ENCODE results near the gene DYNC2H1. TPM values are rescaled to one million over a fixed set of nuclear protein-coding genes. Genes with fewer than 3 reads are reported as not detected.

DYNC2H1 gene
- total RNA-seq, 2 experiments from 2014 or later = 2.9 to 3.5 TPM

DNA sequence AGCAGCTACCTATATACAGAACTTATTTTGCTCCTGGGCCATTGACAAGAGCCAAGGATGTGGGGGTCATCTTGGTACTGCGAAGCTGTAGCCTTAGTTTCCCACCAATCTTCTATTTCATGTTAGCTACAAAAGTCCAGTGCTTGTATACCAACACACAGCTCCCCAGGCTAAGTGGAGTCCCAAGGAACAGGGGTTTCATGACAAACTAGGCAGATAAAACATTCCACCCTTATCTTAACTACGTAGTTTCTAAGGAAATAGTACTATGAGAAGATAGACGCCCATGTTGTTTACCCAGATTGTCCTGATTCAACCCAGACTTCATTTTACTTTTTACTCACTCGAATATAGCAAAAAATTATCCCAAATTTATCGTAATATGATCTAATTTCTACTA is 218.5 kb downstream of the DYNC2H1 start:
- no peak overlapping the region for H3K27ac Mint-ChIP-seq
- POLR2A ChIA-PET = no interaction called here
- ATAC-seq (ENCODE audit: low read depth) = no peak
- no peaks in the 10 kb centered on the region for H3K9me3 Mint-ChIP-seq
- no peak for DNase-seq
- H3K4me1 Mint-ChIP-seq = peaks cover 12% of the 10 kb centered on the region
- H3K36me3 Mint-ChIP-seq = no peaks in the 10 kb centered on the region
- no peaks in the 10 kb centered on the region for H3K27me3 Mint-ChIP-seq
- H3K4me3 Mint-ChIP-seq = no peak overlapping the region

DNA sequence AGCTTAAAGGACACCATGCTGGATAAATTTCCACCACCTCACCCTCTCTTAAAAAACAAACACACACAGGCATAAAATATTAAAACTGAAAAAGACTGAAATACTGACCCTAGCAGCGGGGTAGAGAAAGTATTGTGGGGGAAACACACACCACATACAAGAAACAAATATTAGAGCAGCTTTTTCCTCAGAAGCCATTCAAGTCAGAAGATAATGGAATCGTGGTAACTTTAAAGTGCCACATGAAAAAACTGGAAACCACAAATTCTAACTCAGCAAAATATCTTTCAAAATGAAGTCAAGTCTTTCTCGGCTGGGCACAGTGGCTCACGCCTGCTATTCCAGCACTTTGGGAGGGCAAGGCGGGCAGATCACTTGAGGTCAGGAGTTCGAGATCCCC is 223.2 kb downstream of the DYNC2H1 start:
- Mint-ChIP-seq H3K27ac (no peak overlapping the region), H3K27me3 (no peaks in the 10 kb centered on the region), H3K36me3 (no peaks in the 10 kb centered on the region), H3K4me1 (peaks cover 5% of the 10 kb centered on the region), H3K9me3 (no peaks in the 10 kb centered on the region), H3K4me3 (no peak overlapping the region)
- POLR2A ChIA-PET = interaction anchor here (0.7 kb wide), 1 partner anchor 10 kb away, joined by 4 read pairs; no protein-coding TSS in a partner anchor
- no peak for DNase-seq
- no peak for ATAC-seq (ENCODE audit: low read depth)

DNA sequence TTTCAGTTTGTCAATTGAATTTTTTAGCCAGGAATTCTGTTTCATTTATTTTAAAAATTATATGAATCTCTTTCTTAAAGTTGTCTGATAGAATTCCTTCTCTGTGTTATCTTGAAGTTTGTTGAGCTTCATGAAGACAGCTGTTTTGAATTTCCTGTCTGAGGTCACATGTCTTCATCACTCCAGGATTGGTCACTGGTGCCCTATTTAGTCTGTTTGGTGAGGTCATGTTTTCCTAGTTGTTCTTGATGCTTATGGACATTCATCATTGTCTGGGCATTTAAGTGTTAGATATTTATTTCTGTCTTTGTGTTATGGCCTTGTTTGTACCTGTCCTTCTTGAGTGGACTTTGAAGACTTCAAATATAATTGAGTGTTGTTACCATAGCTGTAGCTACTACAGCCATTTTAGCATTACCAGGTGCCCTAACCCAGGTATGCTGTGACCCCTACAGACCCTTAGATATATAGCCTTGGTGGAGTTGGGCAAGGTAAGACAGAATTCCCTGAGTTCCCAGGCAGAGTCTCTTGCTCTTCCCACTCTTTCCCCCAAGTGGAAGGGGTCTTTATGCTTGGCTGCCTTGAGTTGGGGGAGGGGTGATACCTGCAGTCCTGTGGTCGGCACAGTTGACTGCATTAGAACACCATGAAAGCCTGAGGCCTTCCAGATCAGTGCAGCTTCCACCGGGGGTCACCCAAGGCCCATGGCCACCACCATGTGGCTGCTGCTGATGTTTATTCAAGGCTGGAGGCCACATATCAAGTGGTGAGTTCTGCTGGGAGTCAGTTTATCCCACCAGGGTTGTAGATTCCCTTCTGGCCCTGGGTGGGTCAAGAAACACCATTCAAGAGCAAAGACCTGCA is 229.6 kb downstream of the DYNC2H1 start:
- DNase-seq = no peak
- H3K36me3 Mint-ChIP-seq = no peaks in the 10 kb centered on the region
- H3K27me3 Mint-ChIP-seq = no peaks in the 10 kb centered on the region
- POLR2A ChIA-PET = no interaction called here
- ATAC-seq (ENCODE audit: low read depth) = no peak
- H3K9me3 Mint-ChIP-seq = no peaks in the 10 kb centered on the region
- H3K4me3 Mint-ChIP-seq = no peak overlapping the region
- H3K4me1 Mint-ChIP-seq = no peaks in the 10 kb centered on the region
- H3K27ac Mint-ChIP-seq = no peak overlapping the region

DNA sequence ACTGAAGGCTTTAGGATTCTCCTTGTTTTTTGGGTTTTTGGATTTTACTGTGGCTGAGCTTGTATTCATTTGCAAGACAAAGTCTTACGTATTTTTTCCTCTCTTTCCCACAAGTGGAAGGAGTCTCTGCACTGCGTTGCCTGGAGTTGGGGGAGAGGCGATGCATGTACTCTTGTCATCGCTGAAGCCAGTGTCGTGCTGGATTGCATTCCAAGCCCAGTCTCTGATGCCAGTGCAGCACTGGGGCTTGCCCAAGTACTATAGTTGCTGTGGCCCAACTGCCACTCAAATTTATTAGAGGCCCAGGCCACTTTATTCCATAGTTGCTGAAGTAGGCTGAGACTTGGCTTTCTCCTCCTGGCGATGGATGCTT is 230.2 kb downstream of the DYNC2H1 start:
- POLR2A ChIA-PET = no interaction called here
- H3K36me3 Mint-ChIP-seq = no peaks in the 10 kb centered on the region
- DNase-seq (no peak), ATAC-seq (ENCODE audit: low read depth) (no peak)
- no peaks in the 10 kb centered on the region for H3K4me1 Mint-ChIP-seq
- H3K9me3 Mint-ChIP-seq = no peaks in the 10 kb centered on the region
- H3K4me3 Mint-ChIP-seq = no peak overlapping the region
- H3K27me3 Mint-ChIP-seq = no peaks in the 10 kb centered on the region
- no peak overlapping the region for H3K27ac Mint-ChIP-seq

DNA sequence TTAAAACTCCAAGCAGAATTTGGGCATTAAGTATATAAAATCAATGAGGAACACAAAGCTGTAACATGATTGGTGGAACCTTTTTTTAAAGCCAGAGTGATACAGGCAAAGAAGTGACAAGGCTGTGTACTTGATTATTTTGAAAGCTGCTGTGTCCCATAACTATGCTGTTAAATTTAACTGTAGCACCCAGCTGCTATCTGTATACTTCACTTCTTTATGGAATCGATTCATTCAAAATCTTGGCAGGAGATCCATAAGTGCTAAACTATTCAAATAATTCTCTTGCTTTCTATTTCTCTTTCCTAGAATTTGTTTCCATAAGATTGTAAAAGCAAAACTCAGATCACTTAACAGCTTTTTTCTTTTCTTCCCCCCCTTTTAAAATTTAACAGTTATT is 231.7 kb downstream of the DYNC2H1 start:
- H3K27ac Mint-ChIP-seq = no peak overlapping the region
- ATAC-seq (ENCODE audit: low read depth) (no peak), DNase-seq (no peak)
- H3K4me3 Mint-ChIP-seq = no peak overlapping the region
- no peaks in the 10 kb centered on the region for H3K4me1 Mint-ChIP-seq
- no peaks in the 10 kb centered on the region for H3K27me3 Mint-ChIP-seq
- no peaks in the 10 kb centered on the region for H3K36me3 Mint-ChIP-seq
- no peaks in the 10 kb centered on the region for H3K9me3 Mint-ChIP-seq
- POLR2A ChIA-PET = no interaction called here

DNA sequence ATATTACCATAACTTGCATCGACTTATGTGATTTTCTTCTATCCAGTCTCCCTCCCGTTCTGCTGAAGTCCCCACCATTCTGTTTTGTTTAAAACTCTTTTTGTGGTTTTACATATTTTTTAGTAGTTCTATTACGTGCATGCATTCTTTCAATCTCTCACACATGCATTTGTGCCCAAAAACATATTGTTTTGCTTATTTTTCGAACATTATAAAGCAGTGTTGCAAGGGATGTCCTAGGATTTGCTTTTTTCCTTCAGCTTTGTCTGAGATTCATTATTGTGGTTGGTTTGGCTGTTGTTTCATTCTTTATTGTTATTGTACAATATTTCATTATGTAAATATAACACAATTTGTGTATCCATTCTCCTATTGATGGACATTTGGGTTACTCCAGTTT is 235.7 kb downstream of the DYNC2H1 start:
- H3K4me3 Mint-ChIP-seq = no peak overlapping the region
- no peak overlapping the region for H3K27ac Mint-ChIP-seq
- DNase-seq = no peak
- POLR2A ChIA-PET = no interaction called here
- H3K4me1 Mint-ChIP-seq = no peaks in the 10 kb centered on the region
- H3K36me3 Mint-ChIP-seq = no peaks in the 10 kb centered on the region
- H3K27me3 Mint-ChIP-seq = peaks cover 2% of the 10 kb centered on the region
- no peaks in the 10 kb centered on the region for H3K9me3 Mint-ChIP-seq
- ATAC-seq (ENCODE audit: low read depth) = no peak

DNA sequence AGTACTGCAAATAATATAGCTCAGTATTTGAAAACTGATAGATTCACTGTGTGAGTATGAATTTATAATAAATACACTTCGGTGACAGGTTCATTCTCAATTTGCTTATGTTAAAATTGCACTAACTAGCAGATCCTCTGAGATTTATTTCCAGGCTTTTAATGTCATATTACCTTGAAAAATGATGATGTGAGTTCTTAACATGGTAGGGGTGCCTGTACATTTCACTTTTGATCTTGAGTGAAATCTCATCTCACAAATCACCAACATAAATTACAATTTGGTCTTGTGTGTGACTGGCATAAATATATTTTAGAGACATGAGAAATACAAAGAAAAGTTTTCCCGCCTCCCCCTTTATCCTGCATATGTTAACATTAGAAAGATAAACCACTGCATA is 240.4 kb downstream of the DYNC2H1 start:
- DNase-seq (no peak), ATAC-seq (ENCODE audit: low read depth) (no peak)
- peaks cover 2% of the 10 kb centered on the region for H3K27me3 Mint-ChIP-seq
- no peaks in the 10 kb centered on the region for H3K36me3 Mint-ChIP-seq
- no peak overlapping the region for H3K4me3 Mint-ChIP-seq
- H3K27ac Mint-ChIP-seq = no peak overlapping the region
- POLR2A ChIA-PET = no interaction called here
- H3K9me3 Mint-ChIP-seq = no peaks in the 10 kb centered on the region
- no peaks in the 10 kb centered on the region for H3K4me1 Mint-ChIP-seq

DNA sequence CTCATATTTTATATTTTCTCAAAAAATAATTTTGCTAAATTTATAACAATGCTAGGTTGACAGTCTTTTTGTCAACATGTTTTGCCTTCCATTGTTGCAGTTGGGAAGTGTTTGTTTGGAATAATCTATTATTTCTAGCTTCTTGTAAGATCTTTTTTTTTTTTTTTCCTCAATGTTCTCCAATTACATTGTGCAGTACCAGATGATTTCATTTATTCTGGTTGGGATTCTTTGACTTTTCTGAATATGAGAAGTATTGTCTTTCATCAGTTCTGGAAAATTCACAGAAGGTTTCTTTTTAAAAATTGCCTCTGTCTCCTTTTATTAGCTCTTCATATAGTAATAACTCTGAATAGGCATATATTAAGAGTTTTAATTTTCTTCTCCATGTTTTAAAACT is 245.4 kb downstream of the DYNC2H1 start:
- H3K27ac Mint-ChIP-seq = no peak overlapping the region
- H3K27me3 Mint-ChIP-seq = no peaks in the 10 kb centered on the region
- no peak for DNase-seq
- H3K4me3 Mint-ChIP-seq = no peak overlapping the region
- no peaks in the 10 kb centered on the region for H3K36me3 Mint-ChIP-seq
- no peaks in the 10 kb centered on the region for H3K4me1 Mint-ChIP-seq
- POLR2A ChIA-PET = no interaction called here
- ATAC-seq (ENCODE audit: low read depth) = no peak
- H3K9me3 Mint-ChIP-seq = no peaks in the 10 kb centered on the region

DNA sequence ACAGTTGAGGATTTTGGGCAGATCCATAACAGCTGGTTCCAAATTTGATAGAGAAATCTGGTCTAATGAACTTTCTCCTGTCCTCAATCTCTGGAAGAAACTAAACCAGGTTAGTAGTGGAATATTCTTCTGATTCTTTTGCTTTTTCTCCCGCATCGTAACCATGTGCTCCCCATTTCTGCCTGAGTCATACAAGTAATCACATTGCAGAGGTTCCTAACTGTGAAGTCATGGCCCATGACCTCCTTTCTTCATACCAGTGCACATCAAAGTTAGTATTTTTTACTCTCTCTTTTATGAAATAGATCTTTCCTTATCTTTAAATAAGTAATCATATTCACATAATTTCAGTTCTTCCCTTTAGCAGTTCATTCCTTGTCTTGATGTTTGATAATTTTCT is 249.0 kb downstream of the DYNC2H1 start:
- ATAC-seq (ENCODE audit: low read depth) (no peak), DNase-seq (no peak)
- Mint-ChIP-seq H3K9me3 (no peaks in the 10 kb centered on the region), H3K4me1 (no peaks in the 10 kb centered on the region), H3K4me3 (no peak overlapping the region), H3K27me3 (peaks cover 2% of the 10 kb centered on the region), H3K27ac (no peak overlapping the region), H3K36me3 (no peaks in the 10 kb centered on the region)
- POLR2A ChIA-PET = no interaction called here

DNA sequence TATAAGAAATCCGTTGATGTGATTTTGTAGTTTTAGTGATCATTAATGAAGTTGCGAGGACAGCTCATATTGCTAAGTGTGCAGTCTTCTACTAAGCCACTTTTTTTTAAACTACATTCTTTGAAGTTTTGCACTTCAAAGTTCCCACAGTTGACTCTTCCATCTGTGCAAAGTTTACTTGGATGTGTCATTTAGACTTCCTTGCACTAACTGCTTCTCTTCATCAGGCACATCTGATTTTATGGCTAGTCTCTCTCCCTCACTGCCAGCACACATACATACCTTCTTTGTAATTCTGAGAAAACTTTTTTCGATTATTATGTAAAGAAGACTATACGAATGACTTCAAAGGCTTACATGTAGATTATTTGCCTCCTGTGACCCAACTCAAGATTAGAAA is 250.0 kb downstream of the DYNC2H1 start:
- ATAC-seq (ENCODE audit: low read depth) (no peak), DNase-seq (no peak)
- POLR2A ChIA-PET = no interaction called here
- H3K27me3 Mint-ChIP-seq = peaks cover 2% of the 10 kb centered on the region
- no peak overlapping the region for H3K4me3 Mint-ChIP-seq
- H3K27ac Mint-ChIP-seq = no peak overlapping the region
- H3K36me3 Mint-ChIP-seq = no peaks in the 10 kb centered on the region
- no peaks in the 10 kb centered on the region for H3K9me3 Mint-ChIP-seq
- no peaks in the 10 kb centered on the region for H3K4me1 Mint-ChIP-seq

DNA sequence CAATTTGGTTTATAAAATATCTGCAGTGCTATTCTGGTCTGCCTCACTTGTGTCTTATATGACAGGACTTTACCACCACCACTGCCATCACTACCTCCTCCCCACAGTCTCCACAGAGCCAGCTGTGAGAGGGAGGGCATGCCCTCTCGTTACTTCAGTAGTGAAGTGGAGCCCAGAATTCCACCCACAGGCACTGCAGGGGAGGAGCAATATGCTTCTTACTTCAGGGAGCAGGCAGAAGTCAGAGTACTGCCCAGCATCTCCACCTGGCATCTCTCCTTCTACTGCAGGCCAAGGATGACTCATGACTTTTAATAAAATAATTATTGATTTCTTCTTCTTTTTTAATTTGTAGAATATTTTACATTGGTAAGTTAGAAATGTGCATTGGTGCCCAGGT is 255.5 kb downstream of the DYNC2H1 start:
- no peaks in the 10 kb centered on the region for H3K9me3 Mint-ChIP-seq
- ATAC-seq (ENCODE audit: low read depth) (no peak), DNase-seq (no peak)
- POLR2A ChIA-PET = no interaction called here
- H3K4me3 Mint-ChIP-seq = no peak overlapping the region
- H3K27me3 Mint-ChIP-seq = peaks cover 2% of the 10 kb centered on the region
- H3K36me3 Mint-ChIP-seq = no peaks in the 10 kb centered on the region
- H3K4me1 Mint-ChIP-seq = no peaks in the 10 kb centered on the region
- H3K27ac Mint-ChIP-seq = no peak overlapping the region

DNA sequence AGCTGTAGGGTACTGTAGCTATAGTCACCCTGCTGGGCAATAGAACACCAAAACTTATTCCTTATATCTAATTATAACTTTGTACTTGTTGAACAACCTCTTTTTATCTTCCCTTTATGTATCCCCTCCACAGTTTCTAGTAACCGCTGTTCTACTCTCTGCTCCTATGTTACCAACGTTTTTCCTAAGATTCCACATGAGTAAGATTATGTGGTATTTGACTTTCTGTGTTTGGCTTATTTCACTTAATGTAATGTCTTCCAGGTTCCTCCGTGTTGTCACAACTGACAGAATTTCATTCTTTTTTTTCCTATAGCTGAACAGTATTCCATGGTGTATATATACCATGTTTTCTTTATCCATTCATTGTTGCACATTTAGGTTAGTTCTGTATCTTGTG is 258.4 kb downstream of the DYNC2H1 start:
- no peaks in the 10 kb centered on the region for H3K36me3 Mint-ChIP-seq
- DNase-seq (no peak), ATAC-seq (ENCODE audit: low read depth) (no peak)
- no peaks in the 10 kb centered on the region for H3K4me1 Mint-ChIP-seq
- POLR2A ChIA-PET = no interaction called here
- H3K4me3 Mint-ChIP-seq = no peak overlapping the region
- peaks cover under 1% of the 10 kb centered on the region for H3K27me3 Mint-ChIP-seq
- no peak overlapping the region for H3K27ac Mint-ChIP-seq
- H3K9me3 Mint-ChIP-seq = peaks cover 3% of the 10 kb centered on the region

DNA sequence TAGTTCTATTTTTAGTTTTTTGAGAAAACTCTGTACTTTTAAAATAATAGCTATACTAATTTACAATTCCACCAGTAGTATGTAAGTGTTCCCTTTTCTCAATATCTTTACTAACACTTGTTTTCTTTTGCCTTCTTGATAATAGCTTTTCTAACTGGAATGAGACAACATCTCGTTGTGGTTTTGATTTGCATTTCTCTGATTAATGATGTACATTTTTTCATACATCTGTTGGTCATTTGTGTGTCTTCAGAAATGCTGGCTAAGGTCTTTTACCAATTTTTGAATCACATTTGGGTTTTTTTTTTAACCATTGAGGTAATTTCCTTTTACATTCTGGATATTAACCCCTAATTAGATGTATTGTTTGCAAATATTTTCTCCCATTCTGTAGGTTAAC is 258.9 kb downstream of the DYNC2H1 start:
- Mint-ChIP-seq H3K4me3 (no peak overlapping the region), H3K9me3 (peaks cover 3% of the 10 kb centered on the region), H3K36me3 (no peaks in the 10 kb centered on the region), H3K27me3 (no peaks in the 10 kb centered on the region), H3K4me1 (no peaks in the 10 kb centered on the region), H3K27ac (no peak overlapping the region)
- POLR2A ChIA-PET = no interaction called here
- ATAC-seq (ENCODE audit: low read depth) = no peak
- no peak for DNase-seq

DNA sequence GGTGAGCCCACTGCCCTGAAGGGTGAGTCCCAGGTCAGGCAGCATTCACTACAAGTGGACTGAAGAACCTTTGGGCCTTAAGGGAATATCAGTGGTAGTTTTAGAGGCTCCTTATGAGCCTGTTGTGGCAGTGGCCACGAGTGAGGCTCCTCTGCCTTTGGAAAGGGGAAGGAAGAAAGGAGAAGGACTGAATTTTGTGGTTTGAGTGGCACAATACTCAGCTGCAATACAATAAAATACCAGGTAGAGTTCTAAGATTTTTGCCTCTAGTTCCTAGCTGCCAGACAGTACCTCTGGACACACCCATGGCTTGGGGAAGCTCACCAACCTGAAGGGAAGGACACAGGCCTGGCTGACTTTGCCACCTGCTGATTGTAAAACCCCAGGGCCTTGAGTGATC is 260.9 kb downstream of the DYNC2H1 start:
- Mint-ChIP-seq H3K27me3 (no peaks in the 10 kb centered on the region), H3K4me3 (no peak overlapping the region), H3K9me3 (peaks cover 4% of the 10 kb centered on the region), H3K36me3 (no peaks in the 10 kb centered on the region), H3K27ac (no peak overlapping the region), H3K4me1 (no peaks in the 10 kb centered on the region)
- no peak for DNase-seq
- POLR2A ChIA-PET = no interaction called here
- no peak for ATAC-seq (ENCODE audit: low read depth)

DNA sequence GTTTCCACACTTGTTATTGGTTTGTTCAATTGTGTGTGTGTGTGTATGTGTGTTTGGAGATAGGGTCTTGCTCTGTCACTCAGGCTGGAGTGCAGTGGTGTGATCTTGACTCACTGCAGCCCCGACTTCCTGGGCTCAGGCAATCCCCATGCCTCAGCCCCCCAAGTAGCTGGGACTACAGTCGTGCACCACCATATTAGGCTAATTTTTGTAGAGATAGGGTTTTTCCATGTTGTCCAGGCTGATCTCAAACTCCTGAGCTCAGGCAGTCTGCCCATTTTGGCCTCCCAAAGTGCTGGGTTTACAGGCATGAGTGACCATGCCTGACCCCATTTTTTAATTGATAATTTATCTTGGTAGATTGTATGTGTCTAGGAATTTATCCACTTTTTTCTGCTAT is 263.7 kb downstream of the DYNC2H1 start:
- Mint-ChIP-seq H3K9me3 (peaks cover 6% of the 10 kb centered on the region), H3K4me1 (no peaks in the 10 kb centered on the region), H3K36me3 (no peaks in the 10 kb centered on the region), H3K4me3 (no peak overlapping the region), H3K27me3 (no peaks in the 10 kb centered on the region), H3K27ac (no peak overlapping the region)
- DNase-seq = no peak
- POLR2A ChIA-PET = no interaction called here
- ATAC-seq (ENCODE audit: low read depth) = no peak
